HL-60 (cell line): ENCODE measurements around the gene H2AZ1.

Experiments used
- GABPA ChIP-seq: IDR thresholded peaks from 2 replicates; pipeline ENCODE4 v1.6.1; 2012; ENCODE audit warnings: low read depth
- POLR2AphosphoS5 ChIP-seq: IDR thresholded peaks from 2 replicates; pipeline ENCODE4 v1.6.1; 2012; ENCODE audit warnings: low read depth
- SPI1 ChIP-seq: IDR thresholded peaks from 2 replicates; pipeline ENCODE4 v1.6.1; 2012; ENCODE audit warnings: low read depth, mild to moderate bottlenecking, borderline replicate concordance
- TF ChIP-seq, protein P1 (sequence below): IDR thresholded peaks from one replicate; pipeline ENCODE4 v1.5.1; 2011; ENCODE audit warnings: low read length, control low read depth, inconsistent platforms; ENCODE audit not compliant: insufficient read depth
- TF ChIP-seq, protein P2 (sequence below): IDR thresholded peaks from 2 replicates; pipeline ENCODE4 v1.6.1; 2012; ENCODE audit warnings: low read depth; ENCODE audit not compliant: insufficient replicate concordance

DNA sequence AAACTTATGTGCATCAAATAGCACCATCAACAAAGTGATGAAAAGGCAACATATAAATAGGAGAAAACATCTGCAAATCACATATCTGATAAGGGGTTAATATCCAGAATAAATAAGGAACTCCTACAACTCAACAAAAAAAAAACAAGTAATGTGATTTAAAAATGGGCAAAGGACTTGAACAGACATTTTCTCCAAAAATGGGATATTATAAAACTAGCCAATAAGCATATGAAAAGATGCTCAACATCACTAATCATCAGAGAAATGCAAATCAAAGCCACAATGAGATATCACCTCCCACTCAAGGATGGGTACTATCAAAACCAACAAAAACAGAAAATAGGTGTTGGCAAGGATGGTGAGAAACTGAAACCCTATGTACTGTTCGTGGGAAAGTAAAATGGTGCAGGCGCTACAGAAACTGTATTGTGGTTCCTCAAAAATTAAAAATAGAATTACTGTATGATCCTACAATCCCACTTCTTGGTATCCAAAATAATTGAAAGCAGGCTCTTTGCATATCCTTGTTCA, 6.1 kb downstream of the H2AZ1 start:
- TF ChIP-seq POLR2AphosphoS5 (no peak), SPI1 (no peak), GABPA (no peak)
- TF ChIP-seq, protein P1, sequence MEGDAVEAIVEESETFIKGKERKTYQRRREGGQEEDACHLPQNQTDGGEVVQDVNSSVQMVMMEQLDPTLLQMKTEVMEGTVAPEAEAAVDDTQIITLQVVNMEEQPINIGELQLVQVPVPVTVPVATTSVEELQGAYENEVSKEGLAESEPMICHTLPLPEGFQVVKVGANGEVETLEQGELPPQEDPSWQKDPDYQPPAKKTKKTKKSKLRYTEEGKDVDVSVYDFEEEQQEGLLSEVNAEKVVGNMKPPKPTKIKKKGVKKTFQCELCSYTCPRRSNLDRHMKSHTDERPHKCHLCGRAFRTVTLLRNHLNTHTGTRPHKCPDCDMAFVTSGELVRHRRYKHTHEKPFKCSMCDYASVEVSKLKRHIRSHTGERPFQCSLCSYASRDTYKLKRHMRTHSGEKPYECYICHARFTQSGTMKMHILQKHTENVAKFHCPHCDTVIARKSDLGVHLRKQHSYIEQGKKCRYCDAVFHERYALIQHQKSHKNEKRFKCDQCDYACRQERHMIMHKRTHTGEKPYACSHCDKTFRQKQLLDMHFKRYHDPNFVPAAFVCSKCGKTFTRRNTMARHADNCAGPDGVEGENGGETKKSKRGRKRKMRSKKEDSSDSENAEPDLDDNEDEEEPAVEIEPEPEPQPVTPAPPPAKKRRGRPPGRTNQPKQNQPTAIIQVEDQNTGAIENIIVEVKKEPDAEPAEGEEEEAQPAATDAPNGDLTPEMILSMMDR = no peak
- TF ChIP-seq, protein P2, sequence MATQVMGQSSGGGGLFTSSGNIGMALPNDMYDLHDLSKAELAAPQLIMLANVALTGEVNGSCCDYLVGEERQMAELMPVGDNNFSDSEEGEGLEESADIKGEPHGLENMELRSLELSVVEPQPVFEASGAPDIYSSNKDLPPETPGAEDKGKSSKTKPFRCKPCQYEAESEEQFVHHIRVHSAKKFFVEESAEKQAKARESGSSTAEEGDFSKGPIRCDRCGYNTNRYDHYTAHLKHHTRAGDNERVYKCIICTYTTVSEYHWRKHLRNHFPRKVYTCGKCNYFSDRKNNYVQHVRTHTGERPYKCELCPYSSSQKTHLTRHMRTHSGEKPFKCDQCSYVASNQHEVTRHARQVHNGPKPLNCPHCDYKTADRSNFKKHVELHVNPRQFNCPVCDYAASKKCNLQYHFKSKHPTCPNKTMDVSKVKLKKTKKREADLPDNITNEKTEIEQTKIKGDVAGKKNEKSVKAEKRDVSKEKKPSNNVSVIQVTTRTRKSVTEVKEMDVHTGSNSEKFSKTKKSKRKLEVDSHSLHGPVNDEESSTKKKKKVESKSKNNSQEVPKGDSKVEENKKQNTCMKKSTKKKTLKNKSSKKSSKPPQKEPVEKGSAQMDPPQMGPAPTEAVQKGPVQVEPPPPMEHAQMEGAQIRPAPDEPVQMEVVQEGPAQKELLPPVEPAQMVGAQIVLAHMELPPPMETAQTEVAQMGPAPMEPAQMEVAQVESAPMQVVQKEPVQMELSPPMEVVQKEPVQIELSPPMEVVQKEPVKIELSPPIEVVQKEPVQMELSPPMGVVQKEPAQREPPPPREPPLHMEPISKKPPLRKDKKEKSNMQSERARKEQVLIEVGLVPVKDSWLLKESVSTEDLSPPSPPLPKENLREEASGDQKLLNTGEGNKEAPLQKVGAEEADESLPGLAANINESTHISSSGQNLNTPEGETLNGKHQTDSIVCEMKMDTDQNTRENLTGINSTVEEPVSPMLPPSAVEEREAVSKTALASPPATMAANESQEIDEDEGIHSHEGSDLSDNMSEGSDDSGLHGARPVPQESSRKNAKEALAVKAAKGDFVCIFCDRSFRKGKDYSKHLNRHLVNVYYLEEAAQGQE = no peak
